HG03045 (cell line): ENCODE results near the gene TCF3.
"Not testable (repeated sequence)": the region's sequence is repeated elsewhere in the genome, so short reads cannot be mapped to it uniquely, and the experiment has no call there.

Source experiments
- ATAC-seq: cut with Tn5 transposase; IDR thresholded peaks from one replicate; pipeline ENCODE4 v1.9.1; 2021; ENCODE audit warnings: mild to moderate bottlenecking, moderate library complexity; ENCODE audit not compliant: unreplicated experiment

TCF3 gene

DNA sequence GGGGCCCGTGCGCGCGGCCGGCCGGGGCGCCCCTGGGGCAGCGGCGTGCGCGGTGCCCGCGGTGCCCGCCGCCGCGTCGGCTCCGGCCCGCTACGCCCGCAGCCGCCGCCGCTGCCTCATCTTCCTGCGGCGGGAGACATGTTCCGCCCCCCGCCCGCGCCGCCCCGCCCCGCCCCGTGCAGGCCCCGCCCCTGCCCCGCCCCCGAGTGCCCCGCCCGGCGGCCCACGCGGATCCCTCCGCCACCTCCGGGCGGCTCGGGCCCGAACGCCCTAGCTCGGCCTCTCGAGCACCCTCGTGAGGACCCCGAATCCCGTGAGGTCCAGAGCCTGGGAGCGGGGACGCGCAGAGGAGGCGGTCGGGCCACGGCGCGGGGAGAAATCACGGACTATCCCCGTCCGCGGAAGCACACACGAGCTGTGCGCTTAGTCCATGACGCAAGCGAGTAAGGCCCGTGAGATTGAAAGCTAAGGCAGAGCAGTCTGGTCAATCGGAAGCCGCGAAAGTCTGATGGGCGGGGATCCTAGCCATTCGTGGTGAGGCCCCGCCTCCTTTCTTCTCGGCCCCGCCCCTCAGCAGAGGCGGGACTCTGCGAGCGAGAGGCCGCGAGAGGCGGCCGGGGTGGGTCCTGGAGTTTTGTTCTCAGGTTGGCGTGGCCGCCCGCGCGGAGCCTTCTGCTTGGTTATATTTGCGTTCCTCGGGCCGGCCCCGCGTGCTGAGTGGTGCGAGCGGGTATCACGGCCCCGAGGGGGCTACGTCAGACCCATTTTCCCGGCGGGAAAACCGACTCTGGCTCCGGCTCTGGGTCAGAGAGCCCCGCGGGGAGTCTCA lies at the start of gene TCF3:
Gene TCF3, minus strand, starts transcription at position 145 of the 829 bp plus-strand sequence. CDS start 2,367 bp downstream, outside the sequence.
- ATAC-seq: peak; percentile 66

DNA sequence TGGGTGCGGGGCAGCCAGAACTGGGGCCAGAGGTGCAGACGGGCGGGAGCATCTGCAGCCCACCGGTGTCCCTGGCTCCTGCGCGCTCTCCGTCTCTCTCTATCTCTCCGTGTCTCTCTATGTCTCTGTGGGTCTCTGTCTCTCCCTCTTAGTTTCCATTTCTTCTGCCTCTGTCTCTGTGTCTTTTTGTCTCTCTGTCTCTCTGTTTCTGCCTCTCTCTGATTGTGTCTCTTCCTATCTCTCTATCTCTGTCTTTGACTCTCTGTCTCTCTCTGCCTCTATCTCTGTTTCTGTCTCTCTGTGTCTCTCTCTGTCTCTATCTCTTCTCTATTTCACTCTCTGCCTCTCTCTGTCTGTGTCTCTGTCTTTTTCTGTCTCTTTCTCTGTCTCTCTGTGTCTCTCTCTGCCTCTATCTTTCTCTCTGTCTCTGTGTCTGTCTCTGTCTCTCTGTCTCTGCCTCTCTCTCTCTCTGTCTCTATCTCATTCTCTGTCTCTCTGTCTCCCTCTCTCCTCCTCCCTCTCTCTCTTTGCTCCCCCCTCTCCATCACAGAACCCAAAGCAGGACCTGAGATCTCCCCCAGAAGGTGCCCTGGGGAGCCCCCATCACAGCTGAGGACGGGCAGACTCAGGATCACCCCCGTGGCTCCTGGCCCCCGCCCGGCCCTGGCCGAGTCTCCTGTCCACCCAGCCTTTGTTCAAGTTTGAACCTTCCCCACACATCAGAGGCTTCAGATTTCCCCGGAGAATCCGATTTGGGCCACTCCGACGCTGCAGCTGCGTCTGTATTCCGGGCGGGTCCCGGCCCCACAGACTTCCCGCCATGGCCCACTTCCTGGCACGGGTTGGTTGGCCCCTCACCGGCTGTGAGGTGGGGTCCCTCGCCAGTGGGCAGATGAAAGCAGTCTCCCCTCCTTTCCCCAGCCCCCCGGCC lies 48.6 kb upstream of the TCF3 start:
- no peak for ATAC-seq

DNA sequence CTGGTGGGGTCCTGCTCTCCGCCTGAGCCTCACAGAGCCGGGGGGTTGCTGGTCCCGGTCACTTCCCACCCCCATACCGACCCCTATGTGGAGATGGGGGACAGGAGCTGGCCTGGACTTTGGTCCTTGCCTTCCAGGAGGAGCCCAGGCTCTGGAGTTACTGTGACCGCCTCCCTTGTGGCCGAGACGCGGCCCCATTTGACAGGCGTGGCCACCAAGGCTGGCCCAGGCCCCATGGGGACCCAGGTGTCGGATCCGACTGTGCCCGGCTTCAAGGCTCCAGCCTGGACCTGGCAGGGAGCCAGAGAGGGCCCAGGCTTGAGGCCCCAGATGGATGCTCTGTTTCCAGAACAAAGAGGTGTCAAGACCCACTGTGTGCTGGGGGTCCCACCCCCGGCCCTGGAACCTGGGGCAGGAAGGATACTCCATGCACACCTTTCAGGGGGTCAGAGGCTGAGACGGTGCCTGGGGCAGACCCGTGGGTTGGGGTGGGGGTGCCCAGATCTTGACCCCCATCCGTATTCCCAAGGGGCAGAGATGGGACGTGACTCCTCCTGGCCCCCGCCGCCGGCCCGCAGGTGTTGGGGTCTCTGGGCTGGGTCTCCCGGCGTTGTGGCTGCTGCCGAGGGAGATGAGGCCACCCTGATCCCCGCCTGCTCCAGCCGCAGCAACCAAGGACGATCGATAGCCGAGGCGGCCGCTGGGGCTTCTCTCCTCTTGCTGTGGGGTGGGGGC lies 47.8 kb upstream of the TCF3 start:
- no peak for ATAC-seq

DNA sequence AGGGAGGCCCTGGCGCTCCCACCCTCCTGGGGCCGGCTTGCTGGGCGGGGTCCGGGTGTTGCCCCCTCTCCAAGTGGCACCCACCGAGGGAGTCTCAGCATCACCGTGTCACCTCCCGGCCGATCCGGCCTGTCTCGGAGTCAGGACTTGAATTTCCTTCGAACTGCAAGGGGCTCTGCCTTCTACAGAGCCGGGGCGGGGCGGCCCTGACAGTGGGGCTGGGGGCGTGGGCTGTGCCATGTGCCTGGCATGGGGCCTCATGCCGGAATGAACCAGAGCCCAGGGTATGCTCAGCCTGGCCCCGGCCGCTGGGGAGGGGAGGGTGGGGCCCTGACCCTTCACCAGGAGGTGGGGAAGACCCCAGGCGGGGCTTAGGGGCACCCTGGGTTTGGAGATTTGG lies 47.0 kb upstream of the TCF3 start:
- no peak for ATAC-seq

DNA sequence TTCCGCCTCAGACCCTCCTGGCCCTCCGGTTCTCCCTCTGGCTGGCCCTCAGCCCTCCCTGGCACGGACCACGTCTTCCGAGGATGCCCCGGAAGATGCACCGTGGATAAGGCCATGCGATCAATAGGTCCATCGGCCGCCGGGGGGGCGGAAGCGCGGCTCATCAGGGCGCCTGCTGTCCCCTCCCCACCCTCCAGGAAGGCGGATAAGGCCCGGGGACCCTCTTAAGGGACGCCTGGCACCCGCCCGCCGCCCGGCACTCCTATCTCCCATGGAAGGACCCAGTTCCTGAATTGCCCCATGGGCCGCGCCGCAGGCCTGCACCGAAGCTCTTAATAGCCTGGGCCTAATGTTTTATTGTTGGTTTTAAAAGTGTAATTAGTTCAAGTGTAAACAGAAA lies 46.2 kb upstream of the TCF3 start:
- ATAC-seq: no peak

DNA sequence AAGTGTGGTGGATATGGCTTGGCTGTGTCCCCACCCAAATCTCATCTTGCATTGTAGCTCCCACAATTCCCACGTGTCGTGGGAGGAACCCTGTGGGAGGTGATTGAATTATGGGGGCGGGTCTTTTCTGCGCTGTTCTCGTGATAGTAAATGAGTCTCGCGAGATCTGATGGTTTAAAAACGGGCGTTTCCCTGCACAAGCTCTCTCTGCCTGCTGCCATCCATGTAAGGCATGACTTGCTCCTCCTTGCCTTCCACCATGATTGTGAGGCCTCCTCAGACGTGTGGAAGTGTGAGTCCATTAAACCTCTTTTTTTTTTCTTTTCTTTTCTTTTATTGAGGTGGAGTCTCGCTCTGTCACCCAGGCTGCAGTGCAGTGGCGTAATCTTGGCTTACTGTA lies 43.1 kb upstream of the TCF3 start:
- ATAC-seq: not testable (repeated sequence)

DNA sequence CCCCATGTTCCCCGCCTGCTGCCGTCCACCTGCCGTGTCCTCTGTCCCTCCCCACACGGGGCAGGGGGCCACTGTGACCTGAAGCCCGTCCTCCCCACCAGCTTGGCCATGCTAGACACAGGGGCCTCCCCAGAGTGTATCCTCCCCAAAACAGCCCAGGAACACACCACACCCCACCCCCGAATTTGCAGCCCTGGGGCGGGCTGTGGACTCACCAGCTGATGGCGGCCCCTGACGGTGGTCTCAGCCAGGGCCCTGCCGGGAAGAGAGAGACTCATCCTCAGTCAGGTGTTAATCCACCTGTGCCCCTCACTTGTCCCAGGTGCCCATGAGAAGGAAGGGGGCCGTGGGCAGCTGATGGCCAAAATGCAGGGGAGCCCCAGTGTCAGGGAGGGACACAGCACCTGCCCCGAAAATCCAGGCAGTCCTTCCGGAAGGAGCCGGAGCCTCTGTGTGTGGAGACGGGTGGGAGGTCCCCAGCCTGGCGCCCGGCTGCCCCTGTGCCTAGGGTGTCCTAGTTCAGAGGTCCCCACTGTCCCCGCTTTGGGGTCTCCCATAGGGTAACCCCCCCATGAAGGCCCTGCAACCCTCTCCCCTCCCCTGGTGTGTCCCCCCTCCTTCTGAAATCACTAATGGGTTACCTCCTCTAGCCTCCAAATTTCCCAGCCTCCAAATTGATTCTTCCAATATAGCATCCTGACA lies 39.3 kb upstream of the TCF3 start:
- no peak for ATAC-seq

DNA sequence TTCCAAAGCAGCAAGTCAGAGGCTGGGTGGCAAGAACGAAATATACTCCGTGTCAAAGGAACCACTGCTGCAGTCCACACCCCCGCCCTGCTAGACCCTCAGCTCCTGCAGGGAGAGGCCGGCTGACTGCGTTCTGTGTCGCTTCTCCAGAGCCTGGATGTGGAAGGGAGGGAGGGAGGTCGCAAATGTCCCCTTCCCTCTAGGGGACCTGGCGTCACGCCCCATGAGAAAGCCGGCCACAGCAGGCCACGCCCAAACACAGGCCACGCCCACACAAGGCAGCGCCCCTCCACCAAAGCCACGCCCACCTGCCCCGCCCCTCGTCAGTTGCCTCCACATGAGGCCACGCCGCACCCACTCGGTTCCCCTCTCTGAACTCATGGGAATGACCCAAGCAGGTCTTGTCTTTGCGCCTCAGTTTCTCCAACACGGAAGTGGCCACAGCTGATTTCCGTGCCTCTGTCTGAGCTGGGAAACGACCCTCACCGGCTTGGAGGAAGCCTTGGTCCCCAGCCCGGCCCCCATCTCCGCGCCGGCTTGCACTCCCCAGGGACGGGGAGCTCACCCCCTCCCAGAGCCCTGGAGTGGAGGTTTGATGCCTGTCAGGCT lies 38.4 kb upstream of the TCF3 start:
- no peak for ATAC-seq

DNA sequence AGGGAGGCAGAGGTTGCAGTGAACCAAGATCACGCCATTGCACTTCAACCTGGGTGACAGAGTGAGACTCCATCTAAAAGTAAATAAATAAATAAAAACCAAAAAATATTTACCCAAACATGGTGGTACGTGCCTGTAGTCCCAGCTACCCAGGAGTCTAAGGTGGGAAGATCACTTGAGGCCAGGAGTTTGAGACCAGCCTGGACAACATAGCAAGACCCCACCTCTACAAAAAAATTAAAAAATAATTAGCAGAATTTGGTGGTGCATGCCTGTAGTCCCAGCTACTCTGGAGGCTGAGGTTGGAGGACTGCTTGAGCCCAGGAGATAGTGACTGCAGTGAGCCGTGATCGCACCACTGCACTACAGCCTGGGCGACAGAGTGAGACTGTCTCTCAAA lies 33.4 kb upstream of the TCF3 start:
- not testable (repeated sequence) for ATAC-seq

DNA sequence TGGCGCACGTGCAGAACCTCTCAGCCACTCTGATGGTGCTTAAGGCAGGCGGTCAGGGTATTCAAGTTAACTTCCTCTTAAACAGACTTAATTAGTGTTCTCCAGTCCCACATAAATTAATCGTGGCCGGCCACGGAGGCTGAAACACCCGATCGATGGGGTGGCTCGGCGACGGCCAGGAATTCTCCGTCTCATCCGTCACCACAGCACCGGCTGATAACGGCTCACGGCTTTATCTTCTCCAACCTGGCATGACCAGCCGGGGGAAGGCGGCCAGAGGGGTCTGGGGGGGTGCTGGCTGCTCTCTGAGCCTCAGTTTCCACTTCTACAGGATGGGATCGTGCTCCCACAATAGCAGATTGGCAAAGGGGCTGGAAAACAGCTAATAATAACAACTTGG lies 32.6 kb upstream of the TCF3 start:
- ATAC-seq: no peak

DNA sequence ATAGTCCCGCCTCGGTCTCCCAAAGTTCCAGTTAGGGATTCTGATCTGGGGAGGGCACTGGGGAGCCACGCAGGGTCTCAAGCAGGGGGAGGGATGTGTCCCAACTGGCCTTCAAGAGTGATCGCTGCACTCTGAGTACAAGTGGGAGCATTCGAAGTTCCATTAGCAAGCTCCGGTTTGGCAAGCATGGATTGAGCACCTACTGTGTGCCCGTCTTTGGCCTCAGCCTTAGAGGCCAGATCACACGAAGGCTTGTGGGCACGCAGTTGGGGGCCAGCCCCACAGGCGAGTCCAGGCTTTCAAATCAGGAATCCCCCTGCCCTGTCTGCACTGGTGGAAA lies 32.1 kb upstream of the TCF3 start:
- no peak for ATAC-seq

DNA sequence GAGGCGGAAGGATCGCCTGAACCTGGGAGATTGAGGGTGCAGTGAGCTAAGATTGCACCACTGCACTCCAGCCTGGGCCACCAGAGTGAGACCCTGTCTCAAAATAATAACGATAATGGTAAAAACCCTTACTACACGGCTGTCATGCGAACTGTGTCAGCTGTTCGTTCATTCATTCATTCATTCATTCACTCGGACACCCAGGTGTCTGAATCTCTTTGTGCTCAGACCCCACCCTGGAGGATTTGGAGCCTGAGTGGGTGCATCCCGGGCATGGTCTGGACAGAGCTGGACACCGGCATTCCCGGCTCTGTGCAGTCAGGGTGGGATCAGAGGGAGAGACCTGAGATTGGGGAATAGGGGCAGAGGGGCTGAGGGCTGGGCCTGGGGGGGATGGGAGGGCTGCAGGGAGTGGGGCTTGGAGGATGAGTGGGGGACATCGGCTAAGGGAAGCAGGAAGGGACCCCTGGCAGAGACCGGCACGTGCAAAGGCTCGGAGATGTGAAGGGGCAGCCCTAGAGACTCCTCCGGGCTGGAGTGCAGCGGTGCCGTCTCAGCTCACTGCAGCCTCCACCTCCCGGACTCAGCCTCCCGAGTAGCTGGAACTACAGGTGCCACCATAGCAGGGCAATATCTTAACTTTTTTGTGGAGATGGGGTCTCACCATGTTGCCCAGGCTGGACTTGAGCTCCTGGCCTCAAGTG lies 31.6 kb upstream of the TCF3 start:
- ATAC-seq: no peak

DNA sequence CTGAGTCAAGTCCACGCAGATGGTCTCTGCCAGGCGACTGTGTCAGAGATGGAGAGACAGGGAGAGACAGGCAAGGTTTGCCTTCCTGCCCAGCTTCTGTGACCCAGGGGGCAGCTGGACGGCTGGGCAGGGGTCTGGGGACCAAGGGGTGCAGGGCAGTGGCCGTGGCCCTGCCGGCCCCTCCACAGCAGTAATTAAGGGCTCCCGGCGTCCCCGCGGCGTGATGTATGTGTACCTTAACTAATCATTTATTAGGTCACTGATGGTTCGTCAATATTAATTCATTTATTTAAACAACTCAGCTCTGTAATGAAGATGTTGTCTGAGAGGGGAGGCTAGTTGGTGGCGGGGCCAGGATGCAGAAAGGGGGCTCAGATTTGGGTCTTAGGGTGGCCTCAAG lies 28.6 kb upstream of the TCF3 start:
- no peak for ATAC-seq

DNA sequence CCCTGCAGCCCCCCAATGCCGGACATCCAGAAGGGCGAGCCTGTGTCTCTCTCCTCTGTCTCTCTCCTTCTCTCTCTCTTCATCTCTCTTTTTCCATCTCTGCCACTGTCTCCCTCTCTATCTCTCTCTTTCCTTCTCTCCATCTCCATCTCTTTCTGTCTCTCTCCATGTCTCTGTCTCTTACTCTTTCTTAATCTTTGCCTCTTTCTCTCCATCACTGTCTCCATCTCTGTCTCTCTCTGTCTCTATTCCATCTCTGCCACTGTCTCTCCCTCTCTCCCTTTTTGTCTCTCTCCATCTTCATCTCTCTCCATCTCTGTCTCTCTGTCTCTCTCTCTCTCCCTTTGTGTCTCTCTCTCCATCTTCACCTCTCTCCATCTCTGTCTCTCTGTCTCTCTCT lies 25.7 kb upstream of the TCF3 start:
- ATAC-seq: no peak

DNA sequence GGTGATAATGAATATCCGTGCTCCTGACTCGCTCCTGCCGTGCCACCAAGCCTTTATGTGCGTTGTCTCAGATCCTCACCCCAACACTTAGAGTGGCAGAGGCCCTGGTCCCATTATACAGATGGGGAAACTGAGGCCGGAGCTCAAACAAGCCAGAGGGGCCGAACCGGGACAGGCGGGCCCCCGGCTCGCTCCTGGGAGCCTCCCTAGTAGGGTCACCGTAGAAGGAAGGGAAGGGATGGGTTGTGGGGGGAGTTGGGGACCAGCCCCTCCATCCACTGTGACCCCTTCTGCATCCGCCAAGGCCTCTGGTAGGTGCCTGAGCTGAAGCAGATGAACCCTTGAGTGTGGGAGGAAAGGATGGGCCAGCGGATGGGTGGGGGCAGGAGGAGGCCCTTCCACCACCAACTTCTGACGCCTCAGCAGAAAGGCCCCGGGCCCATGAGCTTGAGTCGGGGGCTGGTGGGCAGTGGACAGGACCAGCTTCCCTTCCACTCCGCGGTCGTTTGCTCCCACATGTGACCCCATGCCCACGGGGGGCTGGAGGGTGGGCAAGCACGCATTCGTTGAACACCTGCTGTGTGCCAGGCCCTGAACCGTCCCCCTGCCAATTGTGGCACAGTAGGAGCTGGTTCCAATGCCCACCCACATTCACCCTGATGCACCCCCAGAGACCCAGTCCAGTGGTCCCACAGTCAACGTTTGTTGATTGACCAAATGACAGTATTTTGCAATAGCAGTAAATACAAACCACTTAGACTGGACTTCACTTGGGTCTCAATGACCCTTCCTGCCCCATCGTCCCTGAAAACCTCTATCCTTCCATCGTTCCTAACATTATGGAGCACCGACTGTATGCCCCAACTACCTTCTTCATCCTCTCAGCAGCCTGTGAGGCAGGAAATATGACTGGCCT lies 24.2 kb upstream of the TCF3 start:
- ATAC-seq: no peak

DNA sequence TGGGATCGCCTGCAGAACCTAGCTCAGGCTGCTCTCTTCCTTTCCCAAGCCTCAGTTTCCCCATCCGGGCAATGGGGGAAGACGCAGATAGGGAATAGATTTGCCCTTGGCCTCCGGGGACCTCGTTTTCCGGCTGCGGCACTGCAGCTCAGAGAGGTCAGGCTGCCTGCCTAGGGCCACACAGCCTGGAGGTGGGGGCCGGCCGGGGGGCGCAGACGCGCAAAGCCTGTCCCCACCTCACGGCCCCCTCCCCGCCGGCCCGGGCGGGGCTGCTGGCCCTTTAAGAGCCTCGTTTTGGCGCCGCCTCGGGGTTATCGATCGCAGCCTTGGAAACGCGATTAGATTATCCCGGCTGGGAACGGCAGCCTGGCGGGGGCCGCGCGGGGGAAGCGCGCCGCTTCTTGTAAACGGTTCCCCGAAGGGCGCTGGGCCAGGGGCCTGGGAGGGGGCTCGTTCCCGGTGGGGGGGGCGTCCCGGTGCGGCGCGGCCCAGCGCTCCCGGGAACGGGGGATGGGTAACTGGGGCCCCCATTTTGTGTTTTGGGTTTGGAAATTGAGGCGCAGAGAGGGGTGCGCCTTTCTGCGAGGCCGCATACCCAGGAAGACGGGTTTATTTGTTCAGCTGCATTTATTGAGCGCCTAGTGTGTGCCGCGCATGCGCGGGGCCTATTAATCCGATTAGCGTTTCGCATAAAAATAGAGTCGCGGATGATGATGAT lies 23.4 kb upstream of the TCF3 start:
- no peak for ATAC-seq

DNA sequence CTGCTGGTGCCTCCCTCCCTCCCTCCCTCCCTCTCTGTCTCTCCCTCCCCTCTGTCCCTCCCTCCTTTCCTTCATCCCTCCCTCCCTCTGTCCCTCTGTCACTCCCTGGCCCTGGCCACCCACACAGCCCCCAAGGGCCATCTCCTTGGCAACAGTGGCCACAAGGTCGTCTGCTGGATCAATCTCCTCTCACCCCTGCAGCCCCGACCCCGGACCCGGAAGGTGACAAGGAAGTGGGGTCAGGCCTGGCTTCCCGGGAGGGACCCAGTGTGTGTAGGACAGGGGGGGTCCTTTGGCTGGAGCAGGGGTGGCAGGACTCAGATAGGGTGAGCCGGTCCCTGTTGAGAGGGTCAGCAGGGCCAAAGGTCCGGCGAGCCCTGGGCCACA lies 21.9 kb upstream of the TCF3 start:
- no peak for ATAC-seq

DNA sequence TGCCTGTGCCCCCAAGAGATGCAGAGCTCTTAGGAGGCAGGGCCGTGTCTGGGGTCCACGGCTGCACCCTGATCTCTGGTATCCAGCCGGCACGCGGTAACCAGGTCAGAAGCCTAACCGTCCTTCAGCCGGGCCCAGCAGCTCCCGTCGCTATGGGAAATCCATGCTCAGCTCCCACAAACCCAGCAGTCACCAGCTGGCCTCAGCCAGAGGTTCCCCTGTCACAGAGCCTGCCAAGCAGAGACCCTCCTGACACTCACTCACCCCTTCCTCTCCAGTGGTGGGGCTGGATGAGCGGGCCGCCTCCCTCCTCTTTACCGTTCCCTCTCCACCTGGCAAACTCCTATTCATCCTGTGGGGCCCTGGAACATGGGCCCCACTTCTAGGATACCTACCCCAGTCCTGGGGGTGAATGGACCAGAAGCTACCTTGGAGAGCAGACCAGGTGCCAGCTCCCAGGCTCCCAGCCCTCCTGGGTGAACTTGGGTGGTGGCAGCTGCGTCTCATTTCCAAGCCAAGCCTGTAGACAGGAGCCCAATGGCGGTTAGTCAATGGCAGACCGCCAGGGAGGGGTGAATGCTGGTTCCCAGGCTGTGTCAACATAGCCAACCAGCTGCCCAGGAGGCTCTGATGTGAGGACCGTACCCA lies 21.4 kb upstream of the TCF3 start:
- ATAC-seq: no peak
